Mammary epithelial cell (primary cell): Measurements from ENCODE around the gene HEXD.
A peak's percentile ranks its signal among the peaks of the same experiment; 100 is the strongest.

Source experiments
- CTCF ChIP-seq, 2 donors: IDR thresholded peaks in 1 of 2; conservative IDR thresholded peaks in 1 of 2; 2 replicates each; pipeline ENCODE4 v1.5.1; 2011 to 2012; ENCODE audit warnings: inconsistent platforms in 2 of 2, low read length in 2 of 2, mild to moderate bottlenecking in 2 of 2, control low read depth in 1 of 2, low read depth in 1 of 2; ENCODE audit not compliant: insufficient read depth in 1 of 2; ENCODE audit errors: extremely low read depth in 1 of 2
- EZH2 ChIP-seq: IDR thresholded peaks from 2 replicates; pipeline ENCODE4 v1.6.1; 2012; ENCODE audit warnings: low read length, inconsistent platforms, borderline replicate concordance

GRCh38 chr17:82384730-82385481 lies 33.2 kb upstream of the HEXD start:
- TF ChIP-seq CTCF (conservative IDR thresholded peaks at IDR 0.05 in 1 of 2, IDR thresholded peaks at IDR 0.05 in 1 of 2; ENCODE audit: extremely low read depth in 1 of 2, insufficient read depth in 1 of 2, low read depth in 1 of 2, low read length in 2 of 2), result peak; percentile 15 to 57
- TF ChIP-seq EZH2, result no peak
